HTERT RPE-1 (cell line): ENCODE data around the gene NUMA1.

Source experiments
- in situ Hi-C: fragments of 300-500 bp; cut with MboI; formaldehyde crosslinking; loops from 4 replicates; pipeline ENCODE4 v1.14.3; 2020; ENCODE audit warnings: low sequenced_read_pairs

Gene NUMA1

DNA sequence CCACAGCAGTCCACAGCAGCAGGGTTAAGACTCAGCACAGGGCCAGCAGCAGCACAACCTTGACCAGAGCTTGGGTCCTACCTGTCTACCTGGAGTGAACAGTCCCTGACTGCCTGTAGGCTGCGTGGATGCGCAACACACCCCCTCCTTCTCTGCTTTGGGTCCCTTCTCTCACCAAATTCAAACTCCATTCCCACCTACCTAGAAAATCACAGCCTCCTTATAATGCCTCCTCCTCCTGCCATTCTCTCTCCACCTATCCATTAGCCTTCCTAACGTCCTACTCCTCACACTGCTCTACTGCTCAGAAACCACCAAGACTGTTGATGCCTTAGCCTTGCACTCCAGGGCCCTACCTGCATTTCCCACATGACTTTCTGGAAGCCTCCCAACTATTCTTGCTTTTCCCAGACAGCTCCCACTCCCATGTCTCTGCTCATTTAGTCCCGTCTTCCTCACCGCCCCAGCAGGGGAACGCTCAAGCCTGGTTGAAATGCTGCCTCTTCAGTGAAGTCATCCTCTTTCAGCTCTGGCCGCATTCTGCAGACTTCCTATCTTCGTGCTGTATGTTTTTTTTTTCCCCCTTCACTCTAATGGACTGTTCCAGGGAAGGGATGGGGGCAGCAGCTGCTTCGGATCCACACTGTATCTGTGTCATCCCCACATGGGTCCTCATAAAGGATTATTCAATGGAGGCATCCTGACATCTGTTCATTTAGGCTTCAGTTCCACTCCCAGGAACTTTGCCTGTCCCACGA, 78.3 kb downstream of the NUMA1 start:
- in situ Hi-C loops: no loop called here

DNA sequence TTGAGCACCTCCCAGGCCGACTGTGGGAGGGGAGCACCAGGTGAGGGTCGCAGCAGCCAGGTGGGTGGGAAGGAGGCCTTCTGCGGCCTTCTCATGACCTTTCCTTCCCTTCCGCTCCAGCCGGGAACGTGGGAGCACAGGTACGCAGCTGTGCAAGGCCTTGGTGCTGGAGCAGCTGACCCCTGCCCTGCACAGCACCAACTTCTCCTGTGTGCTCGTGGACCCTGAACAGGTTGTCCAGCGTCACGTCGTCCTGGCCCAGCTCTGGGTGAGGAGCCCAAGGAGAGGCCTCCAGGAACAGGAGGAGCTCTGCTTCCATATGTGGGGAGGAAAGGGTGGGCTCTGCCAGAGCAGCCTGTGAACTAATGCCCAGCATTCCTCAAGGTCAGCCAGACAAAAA, 79.1 kb downstream of the NUMA1 start:
- in situ Hi-C loops: no loop called here

DNA sequence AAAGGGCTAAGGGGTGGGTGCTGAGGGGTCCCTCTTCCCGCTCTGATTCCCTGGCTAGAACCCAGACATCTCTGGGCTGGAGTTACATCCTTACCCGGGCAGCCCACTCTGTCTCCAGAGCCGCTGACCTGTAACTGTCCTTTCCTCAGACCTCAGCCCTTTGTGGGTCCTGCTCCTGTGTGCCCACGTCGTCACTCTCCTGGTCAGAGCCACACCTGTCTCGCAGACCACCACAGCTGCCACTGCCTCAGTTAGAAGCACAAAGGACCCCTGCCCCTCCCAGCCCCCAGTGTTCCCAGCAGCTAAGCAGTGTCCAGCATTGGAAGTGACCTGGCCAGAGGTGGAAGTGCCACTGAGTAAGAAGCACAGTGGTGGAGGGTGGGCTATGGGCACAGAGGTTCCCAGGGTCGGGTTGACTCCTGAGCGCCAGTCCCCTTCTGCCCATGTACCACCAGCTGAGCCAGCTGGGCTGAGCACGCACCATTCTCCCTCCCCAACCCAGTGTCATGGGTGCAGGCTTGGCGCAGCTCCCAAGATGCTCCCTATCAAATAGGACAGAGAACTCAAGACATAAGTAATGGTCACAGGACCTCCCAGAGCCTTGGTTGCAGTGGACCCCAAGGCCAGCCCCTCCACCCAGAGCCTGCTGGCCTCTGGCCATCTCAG, 80.0 kb downstream of the NUMA1 start:
- in situ Hi-C loops: no loop called here

DNA sequence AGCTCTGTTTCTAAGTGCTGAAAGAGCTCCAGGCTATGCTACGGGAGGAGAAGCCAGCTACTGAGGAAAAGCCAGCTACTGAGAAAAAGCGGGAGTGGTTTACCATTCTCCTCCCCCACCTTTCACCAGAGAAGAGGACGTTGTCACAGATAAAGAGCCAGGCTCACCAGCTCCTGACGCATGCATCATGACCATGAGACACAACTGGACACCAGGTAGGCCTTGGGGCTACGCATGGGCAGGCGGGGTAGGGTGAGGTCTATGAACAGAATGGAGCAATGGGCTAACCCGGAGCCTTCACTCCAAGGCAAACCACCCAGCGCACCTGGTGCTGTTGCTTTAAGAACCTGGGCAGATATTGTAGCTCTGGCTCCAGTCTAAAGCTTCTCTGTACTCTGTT, 80.5 kb downstream of the NUMA1 start:
- in situ Hi-C loops: no loop called here

DNA sequence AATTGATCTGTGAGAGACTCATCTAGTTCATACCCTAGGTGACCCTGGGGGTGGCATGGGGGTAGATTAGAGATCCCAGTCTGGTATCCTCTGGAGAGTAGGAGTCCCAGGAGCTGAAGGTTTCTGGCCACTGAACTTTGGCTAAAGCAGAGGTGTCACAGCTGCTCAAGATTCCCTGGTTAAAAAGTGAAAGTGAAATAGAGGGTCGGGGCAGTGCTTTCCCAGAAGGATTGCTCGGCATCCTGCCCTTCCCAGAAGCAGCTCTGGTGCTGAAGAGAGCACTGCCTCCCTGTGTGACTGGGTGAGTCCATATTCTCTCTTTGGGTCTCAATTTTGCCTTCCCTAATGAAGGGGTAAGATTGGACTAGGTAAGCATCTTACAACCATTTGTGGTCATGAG, 81.0 kb downstream of the NUMA1 start:
- in situ Hi-C loops: no loop called here

DNA sequence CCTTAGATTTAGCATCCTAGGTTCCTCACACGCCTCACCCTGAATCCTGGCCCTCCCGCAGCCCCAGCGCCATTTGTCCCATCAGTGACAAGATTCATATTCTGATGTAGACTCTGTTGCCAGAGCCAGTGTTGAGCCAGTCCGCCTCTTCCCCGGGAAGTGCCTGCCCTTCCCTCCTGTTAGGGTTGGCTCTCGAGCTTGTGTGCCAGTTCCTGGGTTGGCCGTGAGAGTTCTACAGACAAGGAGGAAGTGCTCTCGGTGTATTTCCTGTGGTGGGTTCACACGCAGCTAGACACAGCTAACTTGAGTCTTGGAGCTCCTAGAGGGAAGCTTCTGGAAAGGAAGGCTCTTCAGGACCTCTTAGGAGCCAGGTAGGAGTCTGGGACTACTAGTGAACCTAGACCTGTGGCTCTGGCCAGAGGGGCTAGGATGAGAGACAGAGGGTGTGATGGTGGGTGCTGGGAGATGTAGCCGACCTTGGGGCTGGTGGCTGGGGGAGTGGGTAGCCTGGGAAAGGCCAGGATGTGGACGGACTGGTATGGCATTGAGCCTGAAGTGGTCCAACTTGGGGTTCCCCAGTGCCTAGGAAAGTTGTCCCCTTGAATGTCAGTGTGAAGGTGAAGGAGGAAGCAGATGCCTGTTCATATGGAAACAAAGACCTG, 81.6 kb downstream of the NUMA1 start, which contains the start of gene IL18BP:
TSS of gene IL18BP (plus strand) at position 261 of the 662 bp plus-strand sequence. CDS start 1,076 bp downstream, outside the sequence.
- in situ Hi-C loops: no loop called here

DNA sequence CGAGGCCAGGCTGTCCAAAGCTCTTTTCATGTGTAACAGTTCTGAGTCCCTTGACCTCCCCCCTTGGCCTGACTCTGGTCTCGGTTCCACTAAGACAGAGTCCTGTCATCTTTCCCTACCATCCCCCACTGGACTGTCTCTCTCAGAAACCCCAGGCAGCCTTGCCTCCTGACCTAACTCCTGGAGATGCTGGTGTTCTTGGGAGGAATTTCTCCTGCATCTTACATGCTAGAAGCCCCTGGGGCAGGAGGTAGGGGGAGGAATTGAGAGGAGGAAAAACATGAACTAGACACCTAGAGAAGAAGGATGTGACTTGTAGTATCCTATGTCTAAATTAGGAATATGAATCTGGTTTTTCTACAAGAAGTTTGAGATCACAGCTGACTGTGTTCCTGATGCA, 82.3 kb downstream of the NUMA1 start:
- in situ Hi-C loops: no loop called here

DNA sequence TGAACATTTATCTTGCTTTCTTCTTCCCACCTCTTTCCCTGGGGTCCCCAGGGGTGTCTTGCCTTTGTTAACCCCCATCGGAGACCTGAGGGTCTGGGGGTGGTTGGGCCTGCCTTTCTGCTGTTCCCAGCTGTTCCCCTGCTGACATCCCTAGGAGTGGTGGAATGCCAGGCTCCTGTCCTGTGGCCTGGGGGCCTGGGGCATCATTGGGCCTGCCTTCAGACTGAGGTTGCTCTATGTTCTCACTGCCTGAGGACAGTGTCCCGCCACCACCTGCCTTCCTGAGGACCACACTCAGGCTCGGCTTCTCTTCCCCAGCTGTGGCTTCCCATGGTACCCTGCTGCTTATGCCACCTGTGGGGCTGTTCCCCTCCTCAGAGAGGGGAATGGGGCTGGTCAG, 82.7 kb downstream of the NUMA1 start:
- in situ Hi-C loops: no loop called here

DNA sequence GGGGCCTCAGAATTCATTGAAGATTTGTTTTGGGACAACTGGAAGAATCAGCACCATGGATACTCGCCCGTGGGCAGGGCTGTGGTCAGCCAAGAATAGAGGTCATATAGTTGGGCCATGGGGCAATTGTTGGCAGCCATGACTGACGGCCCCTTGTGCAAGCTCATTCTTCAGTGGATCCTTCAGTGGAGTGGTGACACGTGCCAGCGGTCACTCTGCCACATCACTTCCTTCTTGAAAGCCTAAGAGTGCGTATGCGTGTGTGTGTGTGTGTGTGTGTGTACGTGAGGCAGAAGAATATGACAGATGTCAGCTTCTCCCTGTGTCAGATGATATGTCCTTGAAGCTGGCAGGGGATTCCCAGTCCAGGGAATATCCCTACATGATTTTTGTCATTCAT, 83.4 kb downstream of the NUMA1 start:
- in situ Hi-C loops: no loop called here

DNA sequence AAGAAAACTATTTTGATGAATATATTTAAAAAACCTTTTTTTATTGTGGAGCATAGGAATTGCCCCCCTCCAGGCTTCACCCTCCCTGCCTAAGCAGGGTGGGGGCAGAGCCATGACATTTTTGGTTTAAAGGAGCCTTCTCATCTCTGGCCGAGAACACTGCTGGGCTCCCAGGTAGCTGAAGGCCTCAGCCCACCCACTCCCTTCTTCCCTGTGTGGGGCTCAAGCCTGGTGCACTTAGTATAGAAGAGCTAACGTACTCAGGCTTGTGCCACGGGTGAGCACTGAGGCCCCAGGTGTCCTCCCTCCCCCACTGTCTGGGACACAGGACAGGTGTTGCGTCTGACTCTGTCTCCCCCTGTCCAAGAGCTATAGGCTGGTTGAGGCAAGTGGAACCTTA, 83.8 kb downstream of the NUMA1 start:
- in situ Hi-C loops: no loop called here

DNA sequence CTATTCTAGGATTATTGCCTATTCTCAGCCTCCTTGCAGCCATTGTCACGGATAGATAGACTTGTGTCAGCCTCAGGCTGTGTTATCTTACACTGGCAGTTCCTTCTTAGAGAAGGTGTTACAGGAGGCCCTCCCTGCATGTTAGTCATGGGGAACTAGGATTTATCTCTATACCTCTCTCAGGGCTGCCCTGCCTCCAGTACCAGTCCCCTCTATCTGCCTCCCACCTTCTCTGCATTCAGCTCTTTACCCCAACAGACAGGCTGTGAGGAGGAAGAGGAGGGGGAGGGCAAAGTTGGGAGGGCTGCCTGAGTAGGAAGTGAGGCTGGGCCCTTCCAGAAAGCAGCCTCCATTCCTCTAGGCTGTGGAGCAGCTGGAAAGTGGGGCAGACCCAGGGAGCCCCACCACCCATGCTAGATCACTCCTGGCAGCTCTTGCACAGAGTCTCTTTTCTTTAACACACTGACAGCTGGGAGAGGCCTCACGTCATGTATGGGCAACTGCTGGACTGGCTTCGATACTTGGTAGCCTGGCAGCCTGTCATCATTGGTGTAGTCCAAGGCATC, 84.5 kb downstream of the NUMA1 start:
- in situ Hi-C loops: no loop called here

DNA sequence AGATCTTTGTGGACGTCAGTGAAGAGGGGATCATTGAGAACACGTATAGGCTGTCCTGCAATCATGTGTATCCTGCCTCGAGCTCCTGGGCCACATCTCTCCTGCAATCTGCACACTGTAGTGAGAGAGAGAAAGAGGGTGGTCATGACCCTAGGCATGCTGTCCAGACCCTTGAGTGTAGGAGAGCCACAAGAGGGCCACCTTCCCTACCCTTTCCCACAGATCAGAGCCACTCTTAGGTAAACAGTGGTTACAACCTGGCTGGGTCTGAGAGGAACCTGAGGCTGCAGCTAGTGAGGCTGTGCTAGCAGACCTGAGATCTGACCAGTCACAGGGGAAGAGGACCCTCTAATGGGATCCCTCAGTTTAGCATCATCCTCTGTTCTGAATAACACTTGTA, 85.6 kb downstream of the NUMA1 start:
- in situ Hi-C loops: no loop called here

DNA sequence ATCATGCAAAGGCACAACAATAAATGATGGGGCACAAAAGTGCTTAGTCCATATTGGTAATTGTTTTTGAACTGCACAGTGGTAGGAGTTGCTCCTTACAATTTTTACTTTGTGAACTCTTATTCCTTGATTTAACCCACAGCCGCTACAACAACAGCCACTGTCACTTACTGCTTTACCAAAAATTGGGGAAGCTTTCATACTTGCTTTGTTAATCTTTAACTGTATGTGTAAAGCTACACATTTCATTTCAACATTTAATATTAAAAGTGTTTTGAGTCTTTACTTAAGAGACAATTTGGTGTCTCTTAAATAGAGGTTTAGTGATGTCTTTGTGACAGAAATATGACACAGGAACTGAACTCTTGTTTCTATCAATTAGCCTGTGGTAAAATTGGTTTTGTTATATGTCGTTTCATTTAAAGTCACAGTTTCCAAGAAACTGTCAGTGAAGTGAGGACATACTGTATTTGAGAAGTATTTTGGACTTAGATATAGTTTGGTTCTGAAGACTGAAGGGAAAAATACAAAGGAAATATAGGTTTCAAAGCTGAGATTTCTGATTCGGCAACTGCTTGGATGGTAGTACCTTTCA, 88.1 kb downstream of the NUMA1 start:
- in situ Hi-C loops: no loop called here

DNA sequence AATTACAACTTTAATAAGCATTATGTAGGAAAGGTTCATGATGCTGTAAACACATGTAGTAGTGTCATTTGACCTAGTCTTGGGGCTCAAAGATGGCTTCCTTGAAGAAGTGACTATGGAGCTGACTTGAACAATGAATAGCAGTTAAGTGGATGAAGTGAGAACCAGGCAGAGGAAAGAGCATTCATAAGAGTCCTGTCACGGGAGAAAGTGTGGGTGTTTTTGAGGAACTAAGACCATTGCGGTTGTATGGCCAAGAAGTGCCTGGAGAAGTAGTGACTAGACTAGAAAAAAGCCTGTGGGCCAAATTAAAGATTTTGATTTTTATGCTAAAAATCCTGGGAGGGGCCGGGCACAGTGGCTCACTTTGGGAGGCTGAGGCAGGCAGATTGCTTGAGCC, 88.8 kb downstream of the NUMA1 start:
- in situ Hi-C loops: no loop called here

DNA sequence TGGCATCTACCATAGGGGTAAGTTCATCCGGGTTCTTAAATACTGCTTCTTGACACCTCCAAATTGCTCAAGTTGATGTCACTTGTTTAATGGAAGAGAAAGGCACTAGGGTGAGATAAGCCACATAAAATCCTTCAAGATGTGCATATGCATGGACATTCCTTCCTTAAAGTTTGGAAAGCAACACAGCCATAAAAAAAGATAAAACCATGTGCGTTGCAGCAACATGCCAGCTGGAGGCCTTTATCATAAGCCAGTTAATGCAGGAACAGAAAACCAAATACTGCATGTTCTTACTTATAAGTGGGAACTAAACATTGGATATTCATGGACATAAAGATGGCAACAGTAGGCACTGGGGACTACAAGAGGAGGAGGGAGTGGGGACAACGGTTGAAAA, 89.6 kb downstream of the NUMA1 start:
- in situ Hi-C loops: no loop called here

DNA sequence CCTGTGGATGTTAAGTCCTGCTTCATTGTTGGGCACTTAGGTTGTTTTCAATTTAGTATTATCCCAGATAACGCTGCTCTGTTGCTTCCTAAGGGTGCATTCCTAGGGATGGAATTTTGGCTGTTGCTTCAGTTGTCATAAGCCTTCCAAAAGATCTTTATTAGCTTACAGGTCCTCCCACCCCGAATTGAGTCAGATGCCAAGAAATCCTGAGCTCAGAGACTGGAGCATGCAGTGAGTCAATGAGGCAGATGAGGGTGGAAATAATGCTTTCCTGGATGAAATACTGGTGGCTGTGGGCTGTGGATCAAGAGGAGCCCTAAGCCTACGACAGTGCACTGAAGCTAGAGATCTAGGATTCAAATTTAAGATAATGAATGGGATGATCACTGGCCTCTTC, 92.3 kb downstream of the NUMA1 start:
- in situ Hi-C loops: no loop called here

DNA sequence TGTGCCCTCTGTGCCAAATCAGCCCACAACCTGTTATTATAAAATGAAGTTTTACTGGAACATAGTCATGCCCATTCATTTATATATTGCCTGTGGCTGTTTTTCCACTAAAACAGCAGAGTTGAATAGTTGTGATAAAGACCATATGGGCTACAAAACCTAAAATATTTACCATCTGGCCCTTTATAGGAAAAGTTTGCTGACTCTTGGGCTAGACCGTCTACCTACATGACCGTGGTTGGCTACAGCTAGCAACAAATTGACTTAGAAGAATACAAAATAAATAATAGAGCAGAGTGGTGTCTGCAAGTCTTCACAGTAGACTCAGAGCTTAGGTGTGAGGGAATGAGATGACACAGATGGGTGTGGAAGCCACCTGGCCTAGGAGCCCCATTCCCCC, 92.8 kb downstream of the NUMA1 start:
- in situ Hi-C loops: no loop called here

DNA sequence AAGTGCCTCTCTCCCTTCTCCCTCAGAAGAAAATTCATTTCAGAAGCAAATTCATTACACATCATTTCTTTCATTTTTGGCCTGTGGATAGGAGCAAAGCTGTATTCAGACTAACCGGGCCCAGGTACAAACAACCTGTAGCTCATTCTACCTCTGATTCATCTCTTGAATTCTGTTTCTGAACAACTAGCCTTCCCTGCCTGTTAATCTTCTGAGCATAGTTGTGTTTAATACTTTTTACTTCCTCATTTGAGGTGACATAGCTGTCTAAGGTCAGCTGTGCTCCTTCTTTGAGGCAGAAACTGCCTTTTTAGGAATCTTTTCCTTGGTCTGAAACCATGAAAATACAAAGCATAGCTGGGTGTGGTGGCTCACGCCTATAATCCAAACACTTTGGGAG, 94.2 kb downstream of the NUMA1 start:
- in situ Hi-C loops: no loop called here

DNA sequence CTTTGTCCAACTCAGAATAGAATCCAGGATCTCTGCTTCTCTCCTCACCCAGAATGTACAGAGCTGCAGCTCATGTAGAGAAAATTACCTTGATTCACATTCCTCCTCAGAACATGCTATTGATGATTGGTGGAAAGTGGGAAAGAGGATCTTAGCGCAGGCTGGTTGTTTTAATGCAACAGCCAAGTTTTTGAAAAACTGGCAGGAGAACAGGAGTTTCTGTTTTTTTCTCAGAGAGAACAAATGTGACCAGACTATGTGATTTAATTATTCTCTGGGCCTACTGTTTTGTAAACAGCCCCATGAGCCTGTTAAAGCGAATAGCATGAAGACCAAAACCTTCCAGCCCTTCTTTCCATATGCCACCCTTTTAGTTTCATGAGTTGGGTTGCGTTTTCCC, 100.7 kb downstream of the NUMA1 start:
- in situ Hi-C loops: no loop called here

DNA sequence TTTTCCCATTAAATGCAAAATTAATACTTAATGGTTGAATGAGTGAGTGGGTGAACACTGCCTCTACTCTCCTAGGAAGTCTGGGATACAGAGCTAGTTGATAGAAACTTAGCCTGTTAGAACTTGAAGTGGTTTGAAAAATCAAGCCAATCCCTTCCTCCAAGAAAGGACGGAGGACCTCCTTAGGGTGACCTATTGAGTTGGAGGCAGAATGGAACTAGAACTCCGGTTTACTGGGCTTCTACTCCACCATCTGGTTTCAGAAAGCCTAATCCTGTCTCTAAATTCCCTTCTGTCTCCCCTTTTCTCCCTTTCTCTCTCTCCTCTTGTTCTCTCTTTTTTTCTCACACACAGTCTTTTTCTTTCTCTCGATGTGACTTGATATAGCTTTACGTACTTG, 101.2 kb downstream of the NUMA1 start:
- in situ Hi-C loops: no loop called here

DNA sequence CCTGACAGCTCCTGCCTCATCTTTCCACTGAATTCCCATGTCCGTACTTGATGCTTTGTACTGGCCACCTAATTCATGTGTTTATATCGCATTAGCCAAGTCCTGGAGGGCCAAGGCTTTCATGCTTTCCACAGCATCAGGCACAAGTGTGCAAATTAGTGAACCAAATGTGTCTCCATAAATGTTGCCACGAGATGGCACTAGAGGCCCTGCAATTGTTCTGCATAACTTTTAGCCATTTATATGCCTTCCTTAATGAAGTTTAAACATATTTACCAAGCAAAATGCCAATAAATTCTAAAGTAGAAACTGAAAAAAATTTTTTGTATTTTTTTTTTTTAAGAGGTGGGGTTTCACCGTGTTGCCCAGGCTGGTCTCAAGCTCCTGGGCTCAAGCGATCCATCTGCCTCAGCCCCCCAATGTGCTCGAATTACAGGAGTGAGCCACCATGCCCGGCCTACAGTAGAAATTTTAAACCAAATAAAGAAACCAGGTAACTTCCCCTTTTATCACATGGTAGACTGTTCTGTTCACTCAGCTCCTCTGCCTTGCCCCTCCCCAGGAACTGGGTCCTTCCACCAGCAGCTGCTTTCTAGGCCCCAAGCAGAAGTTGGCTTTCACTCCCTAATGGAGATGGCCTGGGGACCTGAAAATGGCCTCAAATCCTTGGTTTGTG, 102.5 kb downstream of the NUMA1 start:
- in situ Hi-C loops: no loop called here
